ENCODE results near the gene PREX1. TPM values are rescaled to one million over a fixed set of nuclear protein-coding genes. Genes with fewer than 3 reads are reported as not detected.

Gene PREX1
- total and polyA plus RNA-seq, 2 of the 4 experiments (the other 2 are of a cell fraction) = 0.67 to 0.72 TPM

GRCh38 chr20:48642105-48642880 is 185.5 kb downstream of the PREX1 start:
- intact Hi-C loops (cut with micrococcal nuclease) = loop anchor here (5.0 kb wide), 1 partner anchor 575 kb away; the partner anchor contains the start of gene DDX27
- Histone ChIP-seq H2BK20ac (ENCODE audit: low read depth, low read length) (no peak overlapping the region), H3K9me3 (ENCODE audit: control insufficient read depth, insufficient read depth, low read length) (no peaks in the 10 kb centered on the region), H2BK120ac (ENCODE audit: low read depth, low read length) (no peak overlapping the region), H3K9me1 (ENCODE audit: insufficient read depth, low read length) (peaks cover 5% of the 10 kb centered on the region; the same call in 1 of the 2 replicates), H4K8ac (ENCODE audit: low read depth in 2 of 2, low read length in 2 of 2) (no peak overlapping the region), H3K56ac (ENCODE audit: extremely low read depth, insufficient read depth, low read length) (no peak overlapping the region), H2AFZ (replicated peaks; ENCODE audit: low read length, poor library complexity) (no peak overlapping the region), H3K36me3 (ENCODE audit: control insufficient read depth, insufficient read depth, low read length) (no peaks in the 10 kb centered on the region), H4K91ac (ENCODE audit: insufficient read depth, low read depth, low read length) (no peak overlapping the region), H3K79me1 (ENCODE audit: low read depth in 1 of 2, low read length in 2 of 2) (no peaks in the 10 kb centered on the region), H3K4ac (ENCODE audit: low read depth, low read length) (no peak overlapping the region), H3K9ac (ENCODE audit: low read depth, low read length) (no peak overlapping the region), H3K4me2 (ENCODE audit: low read depth, low read length) (no peak overlapping the region), H2BK15ac (ENCODE audit: low read depth, low read length) (no peak overlapping the region), H2AK5ac (ENCODE audit: low read depth, low read length) (no peak overlapping the region), H3K18ac (ENCODE audit: low read depth, low read length) (no peak overlapping the region), H3K4me1 (ENCODE audit: control insufficient read depth, insufficient read depth, low read length) (no peaks in the 10 kb centered on the region), H3K4me3 (ENCODE audit: insufficient read depth, low read depth, low read length) (no peak overlapping the region), H3K14ac (replicated peaks; ENCODE audit: low read depth, low read length) (no peak overlapping the region), H4K20me1 (ENCODE audit: insufficient read depth, low read length) (peaks cover 4% of the 10 kb centered on the region; the same call in 1 of the 2 replicates), H3K23ac (ENCODE audit: low read depth, low read length) (no peak overlapping the region), H3K27ac (ENCODE audit: insufficient read depth, low read length) (no peak overlapping the region), H2AK9ac (replicated peaks; ENCODE audit: low read depth, low read length, poor library complexity) (no peak overlapping the region), H2BK5ac (ENCODE audit: low read depth, low read length, poor library complexity, severe bottlenecking) (no peak overlapping the region), H4K5ac (ENCODE audit: low read depth, low read length) (no peak overlapping the region), H3K27me3 (ENCODE audit: control insufficient read depth, insufficient read depth, low read length) (no peaks in the 10 kb centered on the region)
- ATAC-seq (ENCODE audit: low read depth) = no peak
- 100% methylated on average over 2 of the region's 11 CpGs; no CpG with 5 or more reads in 1 of the 2 experiments for WGBS, 2 experiments (ENCODE audit: extremely low coverage in 2 of 2, insufficient read length in 1 of 2)
- POLR2A ChIA-PET (ENCODE audit: unreplicated experiment) = no interaction called here
- CTCF ChIA-PET = interaction anchor here (1.3 kb wide), 1 partner anchor 15 kb away, joined by 5 read pairs; no protein-coding TSS in a partner anchor
- in situ Hi-C loops (cut with MboI; ENCODE audit: low sequenced_read_pairs) = no loop called here
- no peak for DNase-seq
- dilution Hi-C loops (cut with HindIII; ENCODE audit: low sequenced_read_pairs, unreplicated experiment) = no loop called here
- BruUV-seq (replicated peaks) = no TSS peak
- TF ChIP-seq RFX5 (IDR thresholded peaks at IDR 0.05; ENCODE audit: low read depth, low read length) = no peak
- no peak for TF ChIP-seq CEBPB (IDR thresholded peaks at IDR 0.05; ENCODE audit: low read depth, low read length)
- no peak for TF ChIP-seq MXI1 (IDR thresholded peaks at IDR 0.05; ENCODE audit: borderline replicate concordance, low read depth, low read length)
